Measurements from ENCODE around the gene KDM6A. TPM values are rescaled to one million over a fixed set of nuclear protein-coding genes. Genes with fewer than 3 reads are reported as not detected.

KDM6A gene
- total and polyA plus RNA-seq, 2 donors (not counting 3 experiments of a cell fraction or from before 2014, with no cell fraction given): 9.0 to 20.6 TPM

DNA sequence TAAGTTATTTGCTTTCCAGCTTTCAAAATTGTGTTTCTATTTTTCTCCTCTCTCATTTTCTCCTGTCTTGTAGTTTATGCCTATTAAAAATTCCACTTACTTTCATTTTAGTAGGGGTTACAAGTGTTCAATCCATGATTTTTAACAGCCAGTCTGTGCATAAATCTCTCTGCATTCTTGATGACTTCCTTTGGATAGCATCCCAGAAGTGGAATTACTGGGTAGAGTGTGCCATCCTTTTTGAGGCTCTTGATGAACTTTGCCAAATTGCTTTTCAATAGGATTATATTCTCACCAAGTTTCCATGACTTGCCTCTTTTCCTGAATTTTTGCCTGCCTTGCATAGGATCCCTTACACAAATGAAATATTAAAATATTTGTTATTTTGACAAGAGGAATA, 269.2 kb downstream of the KDM6A start:
- BruUV-seq (replicated peaks): no TSS peak
- no peaks in the 10 kb centered on the region for H3K9me1 ChIP-seq (replicated peaks; ENCODE audit: control insufficient read depth, extremely low read depth, insufficient read depth, low read length)
- H3K4me1 ChIP-seq (ENCODE audit: control insufficient read depth, extremely low read depth, insufficient read depth, low read length): no peaks in the 10 kb centered on the region
- H3K4me2 ChIP-seq (ENCODE audit: insufficient read depth, low read length): no peak overlapping the region
- no peak overlapping the region for H3K9ac ChIP-seq (replicated peaks; ENCODE audit: extremely low read depth, insufficient read depth, low read length)
- POLR2A ChIA-PET: no interaction called here
- H2AFZ ChIP-seq (ENCODE audit: low read depth, low read length): no peak overlapping the region
- no peak overlapping the region for H3K4me3 ChIP-seq (replicated peaks in 1 of 3; ENCODE audit: insufficient read depth in 1 of 3, low read depth in 1 of 3, low read length in 3 of 3)
- no peaks in the 10 kb centered on the region for H3K9me3 ChIP-seq (replicated peaks; ENCODE audit: control insufficient read depth, insufficient read depth, low read length)
- no peak overlapping the region for H3K27ac ChIP-seq (ENCODE audit: insufficient read depth, low read depth, low read length)
- no peak for TF ChIP-seq EZH2 (IDR thresholded peaks at IDR 0.05; ENCODE audit: borderline replicate concordance, low read depth, low read length, severe bottlenecking)
- no peak for TF ChIP-seq POLR2A (IDR thresholded peaks at IDR 0.05; ENCODE audit: low read depth, low read length)
- no peak for TF ChIP-seq GATA2 (IDR thresholded peaks at IDR 0.05; ENCODE audit: insufficient read depth, insufficient read length, low read depth, low read length)
- TF ChIP-seq FOS (IDR thresholded peaks at IDR 0.05; ENCODE audit: borderline replicate concordance, insufficient read depth, low read length): no peak
- TF ChIP-seq JUN (IDR thresholded peaks at IDR 0.05; ENCODE audit: borderline replicate concordance, insufficient read depth, insufficient read length, low read depth): no peak
- TF ChIP-seq, protein P1, sequence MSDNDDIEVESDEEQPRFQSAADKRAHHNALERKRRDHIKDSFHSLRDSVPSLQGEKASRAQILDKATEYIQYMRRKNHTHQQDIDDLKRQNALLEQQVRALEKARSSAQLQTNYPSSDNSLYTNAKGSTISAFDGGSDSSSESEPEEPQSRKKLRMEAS (IDR thresholded peaks at IDR 0.05; ENCODE audit: insufficient read depth, insufficient read length): no peak
- no peak for TF ChIP-seq POLR2AphosphoS5 (IDR thresholded peaks at IDR 0.05; ENCODE audit: insufficient read depth, low read depth, low read length)
- TF ChIP-seq MYC (IDR thresholded peaks at IDR 0.05; ENCODE audit: low read depth, low read length): no peak
- TF ChIP-seq, protein P2, sequence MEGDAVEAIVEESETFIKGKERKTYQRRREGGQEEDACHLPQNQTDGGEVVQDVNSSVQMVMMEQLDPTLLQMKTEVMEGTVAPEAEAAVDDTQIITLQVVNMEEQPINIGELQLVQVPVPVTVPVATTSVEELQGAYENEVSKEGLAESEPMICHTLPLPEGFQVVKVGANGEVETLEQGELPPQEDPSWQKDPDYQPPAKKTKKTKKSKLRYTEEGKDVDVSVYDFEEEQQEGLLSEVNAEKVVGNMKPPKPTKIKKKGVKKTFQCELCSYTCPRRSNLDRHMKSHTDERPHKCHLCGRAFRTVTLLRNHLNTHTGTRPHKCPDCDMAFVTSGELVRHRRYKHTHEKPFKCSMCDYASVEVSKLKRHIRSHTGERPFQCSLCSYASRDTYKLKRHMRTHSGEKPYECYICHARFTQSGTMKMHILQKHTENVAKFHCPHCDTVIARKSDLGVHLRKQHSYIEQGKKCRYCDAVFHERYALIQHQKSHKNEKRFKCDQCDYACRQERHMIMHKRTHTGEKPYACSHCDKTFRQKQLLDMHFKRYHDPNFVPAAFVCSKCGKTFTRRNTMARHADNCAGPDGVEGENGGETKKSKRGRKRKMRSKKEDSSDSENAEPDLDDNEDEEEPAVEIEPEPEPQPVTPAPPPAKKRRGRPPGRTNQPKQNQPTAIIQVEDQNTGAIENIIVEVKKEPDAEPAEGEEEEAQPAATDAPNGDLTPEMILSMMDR (IDR thresholded peaks at IDR 0.05; ENCODE audit: extremely low read depth in 1 of 2, insufficient read depth in 1 of 2, low read depth in 1 of 2, low read length in 2 of 2): no peak
- H3K27me3 ChIP-seq (ENCODE audit: control insufficient read depth in 2 of 2, insufficient read depth in 2 of 2, low read length in 2 of 2): no peaks in the 10 kb centered on the region
- DNase-seq (ENCODE audit: low read depth, low spot score) (no peak), FAIRE-seq (no peak)
- H3K79me2 ChIP-seq (ENCODE audit: control insufficient read depth, insufficient read depth, low read length): no peaks in the 10 kb centered on the region
- intact Hi-C loops (cut with micrococcal nuclease) (no loop called here), dilution Hi-C loops (cut with MboI; ENCODE audit: extremely low pct_ligation_motif_present, low sequenced_read_pairs) (no loop called here)
- no peaks in the 10 kb centered on the region for H4K20me1 ChIP-seq (replicated peaks; ENCODE audit: control insufficient read depth, extremely low read depth, insufficient read depth, low read length)
- H3K36me3 ChIP-seq (ENCODE audit: control insufficient read depth in 2 of 2, extremely low read depth in 1 of 2, insufficient read depth in 2 of 2, low read length in 2 of 2): no peaks in the 10 kb centered on the region
- CTCF ChIA-PET: no interaction called here
